ENCODE data around the gene TBC1D28. TPM values are rescaled to one million over a fixed set of nuclear protein-coding genes. Genes with fewer than 3 reads are reported as not detected.
"Not testable (repeated sequence)": the region's sequence is repeated elsewhere in the genome, so short reads cannot be mapped to it uniquely, and the experiment has no call there.

TBC1D28 gene
- polyA plus RNA-seq (ENCODE audit: insufficient read length), result not detected
- long read RNA-seq, donor 1, partial matches to known transcripts, result 9 of 32 reads
- long read RNA-seq, donor 1, other reads (novel, unspliced or antisense), result 23 of 32 reads
- long read RNA-seq, donor 2, partial matches to known transcripts, result 0 of 32 reads
- long read RNA-seq, donor 2, other reads (novel, unspliced or antisense), result 32 of 32 reads
- long read RNA-seq, donor 3, partial matches to known transcripts, result 0 of 15 reads
- long read RNA-seq, donor 3, other reads (novel, unspliced or antisense), result 15 of 15 reads
- long read RNA-seq, donor 4, partial matches to known transcripts, result 46 of 52 reads
- long read RNA-seq, donor 4, other reads (novel, unspliced or antisense), result 6 of 52 reads
- long read RNA-seq, donor 5, partial matches to known transcripts, result 0 of 125 reads
- long read RNA-seq, donor 5, other reads (novel, unspliced or antisense), result 125 of 125 reads
- long read RNA-seq, donor 6, partial matches to known transcripts, result 115 of 151 reads
- long read RNA-seq, donor 6, other reads (novel, unspliced or antisense), result 36 of 151 reads
- long read RNA-seq, donor 7, partial matches to known transcripts, result 27 of 143 reads
- long read RNA-seq, donor 7, other reads (novel, unspliced or antisense), result 116 of 143 reads
- long read RNA-seq, donor 8, partial matches to known transcripts, result 0 of 13 reads
- long read RNA-seq, donor 8, other reads (novel, unspliced or antisense), result 13 of 13 reads

- DNase-seq, result not testable (repeated sequence)
Observed at GRCh38 chr17:18644291-18644690, at the start of gene TBC1D28. TSS of gene TBC1D28 (minus strand) at chr17:18644391. CDS start at chr17:18641352, 3,039 bp downstream.

- peak; percentile 1 for DNase-seq
Observed at GRCh38 chr17:18682668-18683067, 38.5 kb upstream of the TBC1D28 start.

GRCh38 chr17:18681767-18682571 lies 37.8 kb upstream of the TBC1D28 start, which contains the start of gene FOXO3B:
TSS of gene FOXO3B (minus strand) at chr17:18682314. CDS start at chr17:18681651, 663 bp downstream.
- peak; percentile 94 for DNase-seq

GRCh38 chr17:18677381-18677780 lies 33.2 kb upstream of the TBC1D28 start:
- not testable (repeated sequence) for DNase-seq

- not testable (repeated sequence) for DNase-seq
Observed at GRCh38 chr17:18676928-18677327, 32.7 kb upstream of the TBC1D28 start.

GRCh38 chr17:18672395-18673227 lies 28.4 kb upstream of the TBC1D28 start:
- not testable (repeated sequence) for DNase-seq

GRCh38 chr17:18668625-18669024 lies 24.4 kb upstream of the TBC1D28 start:
- not testable (repeated sequence) for DNase-seq

- not testable (repeated sequence) for DNase-seq
Observed at GRCh38 chr17:18667535-18667934, 23.3 kb upstream of the TBC1D28 start.

- DNase-seq, result not testable (repeated sequence)
Observed at GRCh38 chr17:18666326-18666725, 22.1 kb upstream of the TBC1D28 start.

GRCh38 chr17:18661924-18662624 lies 17.9 kb upstream of the TBC1D28 start:
- DNase-seq, result not testable (repeated sequence)

- DNase-seq, result not testable (repeated sequence)
Observed at GRCh38 chr17:18650094-18650493, 5.9 kb upstream of the TBC1D28 start.

- not testable (repeated sequence) for DNase-seq
Observed at GRCh38 chr17:18643124-18643523, 1.1 kb downstream of the TBC1D28 start.

- not testable (repeated sequence) for DNase-seq
Observed at GRCh38 chr17:18638357-18638756, 5.8 kb downstream of the TBC1D28 start.

GRCh38 chr17:18636237-18636636 lies 8.0 kb downstream of the TBC1D28 start:
- not testable (repeated sequence) for DNase-seq

GRCh38 chr17:18635773-18636172 lies 8.4 kb downstream of the TBC1D28 start:
- DNase-seq, result not testable (repeated sequence)

- not testable (repeated sequence) for DNase-seq
Observed at GRCh38 chr17:18634550-18635263, 9.5 kb downstream of the TBC1D28 start.

GRCh38 chr17:18626152-18626870 lies 17.9 kb downstream of the TBC1D28 start:
- no peak for DNase-seq

GRCh38 chr17:18625509-18626104 lies 18.6 kb downstream of the TBC1D28 start:
- peak; percentile 75 for DNase-seq
